ENCODE data around the gene NVL.

GRCh38 chr1:224298346-224299330 lies 31.3 kb downstream of the NVL start:
- TF ChIP-seq REST (IDR thresholded peaks at IDR 0.05) (no peak), CTCF (IDR thresholded peaks at IDR 0.05; ENCODE audit: low read depth, low read length, missing input control) (no peak), TAF1 (conservative IDR thresholded peaks at IDR 0.05) (no peak), GABPA (IDR thresholded peaks at IDR 0.05 in 1 of 2, conservative IDR thresholded peaks at IDR 0.05 in 1 of 2) (no peak), FOXA1 (IDR thresholded peaks at IDR 0.05) (no peak), YY1 (IDR thresholded peaks at IDR 0.05) (no peak), RAD21 (IDR thresholded peaks at IDR 0.05) (no peak)
